ENCODE data around the gene RAD51B.

Gene RAD51B

DNA sequence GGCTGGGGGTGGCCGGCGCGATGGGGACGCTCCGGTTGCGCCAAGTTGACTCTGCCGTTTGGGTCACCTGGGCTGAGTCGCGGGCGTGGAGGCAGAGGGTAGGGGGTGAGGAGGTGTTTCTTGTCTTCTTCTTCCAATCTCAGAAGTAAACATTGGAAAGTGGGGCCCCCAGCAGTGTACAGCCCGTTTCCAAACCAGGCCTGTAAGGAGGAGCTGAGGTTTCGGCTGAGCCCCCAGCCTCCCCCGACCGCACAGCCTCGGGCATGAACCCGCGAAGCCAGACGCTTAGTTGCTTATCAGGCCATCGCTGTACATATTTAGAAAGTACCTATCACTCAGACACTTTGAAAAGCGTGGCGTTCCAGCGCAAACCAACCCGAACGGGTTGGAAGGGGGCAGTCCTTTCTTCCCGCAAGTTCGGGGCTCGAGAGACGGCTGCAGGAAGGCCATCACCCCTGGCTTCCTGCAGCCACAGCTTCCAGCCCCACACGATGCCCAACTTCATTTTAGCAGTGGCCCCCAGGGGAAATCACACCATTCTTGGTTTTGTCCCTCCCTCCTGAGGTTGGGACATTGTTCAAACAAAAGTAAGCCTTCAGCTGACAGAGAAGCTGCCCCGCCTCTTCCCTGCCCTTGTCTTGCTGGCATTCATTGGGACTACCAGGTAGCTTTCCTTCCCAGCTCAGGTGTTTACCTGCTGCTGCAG lies 809.2 kb downstream of the RAD51B start:
- no peak overlapping the region for H3K4me3 ChIP-seq (ENCODE audit: low read depth, low read length)
- no peak for DNase-seq
- no peaks in the 10 kb centered on the region for H3K4me1 ChIP-seq
- TF ChIP-seq, protein P1, sequence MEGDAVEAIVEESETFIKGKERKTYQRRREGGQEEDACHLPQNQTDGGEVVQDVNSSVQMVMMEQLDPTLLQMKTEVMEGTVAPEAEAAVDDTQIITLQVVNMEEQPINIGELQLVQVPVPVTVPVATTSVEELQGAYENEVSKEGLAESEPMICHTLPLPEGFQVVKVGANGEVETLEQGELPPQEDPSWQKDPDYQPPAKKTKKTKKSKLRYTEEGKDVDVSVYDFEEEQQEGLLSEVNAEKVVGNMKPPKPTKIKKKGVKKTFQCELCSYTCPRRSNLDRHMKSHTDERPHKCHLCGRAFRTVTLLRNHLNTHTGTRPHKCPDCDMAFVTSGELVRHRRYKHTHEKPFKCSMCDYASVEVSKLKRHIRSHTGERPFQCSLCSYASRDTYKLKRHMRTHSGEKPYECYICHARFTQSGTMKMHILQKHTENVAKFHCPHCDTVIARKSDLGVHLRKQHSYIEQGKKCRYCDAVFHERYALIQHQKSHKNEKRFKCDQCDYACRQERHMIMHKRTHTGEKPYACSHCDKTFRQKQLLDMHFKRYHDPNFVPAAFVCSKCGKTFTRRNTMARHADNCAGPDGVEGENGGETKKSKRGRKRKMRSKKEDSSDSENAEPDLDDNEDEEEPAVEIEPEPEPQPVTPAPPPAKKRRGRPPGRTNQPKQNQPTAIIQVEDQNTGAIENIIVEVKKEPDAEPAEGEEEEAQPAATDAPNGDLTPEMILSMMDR (IDR thresholded peaks at IDR 0.05; ENCODE audit: low read depth, low read length): no peak
- H3K36me3 ChIP-seq: no peaks in the 10 kb centered on the region
- H3K27me3 ChIP-seq: no peaks in the 10 kb centered on the region
- H3K9me3 ChIP-seq: no peaks in the 10 kb centered on the region

DNA sequence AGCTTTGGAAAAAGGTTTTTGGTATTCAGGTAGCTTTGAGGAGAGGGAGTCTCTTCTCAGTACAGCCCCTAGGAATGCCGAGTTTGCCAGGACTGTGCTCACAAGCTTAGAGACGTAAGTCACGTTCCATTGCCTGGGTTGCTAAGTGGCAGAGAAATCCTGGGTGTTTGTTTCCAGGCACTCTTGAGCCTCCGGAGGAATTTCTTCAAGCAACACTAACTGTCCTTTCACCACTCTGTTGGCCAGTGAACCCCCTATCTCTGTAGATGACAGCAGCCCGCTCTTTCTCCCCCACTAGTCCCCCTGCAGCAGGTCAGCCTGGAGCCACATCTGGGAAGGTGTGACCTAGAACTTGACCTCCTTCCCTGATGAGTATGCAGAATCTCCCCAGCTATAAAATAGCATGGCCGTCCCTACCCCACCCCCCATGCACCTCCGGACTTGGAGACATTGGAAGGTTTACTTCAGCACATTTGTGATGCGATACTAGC lies 810.5 kb downstream of the RAD51B start:
- H3K36me3 ChIP-seq: no peaks in the 10 kb centered on the region
- H3K9me3 ChIP-seq: no peaks in the 10 kb centered on the region
- TF ChIP-seq, protein P1 (IDR thresholded peaks at IDR 0.05; ENCODE audit: low read depth, low read length): no peak

DNA sequence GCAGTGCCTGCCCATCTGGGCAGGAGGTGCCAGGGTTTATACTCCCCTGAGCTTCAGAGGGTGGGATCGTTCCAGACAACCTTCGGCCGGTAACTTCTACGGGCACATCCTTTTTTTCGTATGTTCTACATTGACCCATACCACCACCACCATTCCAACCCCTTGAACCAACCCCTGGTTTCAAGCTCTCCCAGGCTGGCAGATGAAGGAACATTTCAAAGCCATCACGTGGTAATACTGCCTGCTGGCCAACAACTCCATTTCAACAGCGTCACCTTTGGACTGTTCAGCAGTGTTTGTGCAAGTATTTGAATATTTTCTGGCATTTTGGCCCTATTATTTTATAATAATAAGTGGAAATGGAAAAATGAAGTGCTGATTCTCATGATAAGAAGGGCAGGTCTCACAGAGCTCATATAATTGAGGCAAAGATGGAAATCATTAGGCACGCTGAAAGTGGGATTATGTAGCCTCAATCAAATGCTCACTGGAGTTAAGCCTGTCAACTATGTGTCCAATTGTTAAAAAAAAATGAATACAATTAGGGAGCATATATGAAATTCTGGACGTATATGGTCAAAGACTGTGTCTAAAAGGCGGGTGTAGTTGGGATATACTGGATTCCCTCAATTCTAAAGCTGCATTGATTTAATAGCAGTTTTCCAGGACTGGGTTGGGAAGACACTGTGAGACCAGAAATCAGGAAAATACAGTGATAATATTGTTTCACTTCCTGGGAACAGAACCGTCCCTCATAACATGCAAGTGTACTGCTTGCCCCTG lies 811.2 kb downstream of the RAD51B start:
- no peak for DNase-seq
- H3K4me3 ChIP-seq (ENCODE audit: low read depth, low read length): no peak overlapping the region
- TF ChIP-seq, protein P1 (IDR thresholded peaks at IDR 0.05; ENCODE audit: low read depth, low read length): no peak
- no peaks in the 10 kb centered on the region for H3K27me3 ChIP-seq
- no peaks in the 10 kb centered on the region for H3K4me1 ChIP-seq
- H3K9me3 ChIP-seq: no peaks in the 10 kb centered on the region
- no peaks in the 10 kb centered on the region for H3K36me3 ChIP-seq

More for the DNA sequence above, 810.5 kb downstream of the RAD51B start:
- no peak overlapping the region for H3K4me3 ChIP-seq (ENCODE audit: low read depth, low read length)
- H3K27me3 ChIP-seq: no peaks in the 10 kb centered on the region
- no peaks in the 10 kb centered on the region for H3K4me1 ChIP-seq
- DNase-seq: no peak

GRCh38 chr14:68631394-68632053 lies 811.9 kb downstream of the RAD51B start:
- DNase-seq: no peak
- no peaks in the 10 kb centered on the region for H3K9me3 ChIP-seq
- no peaks in the 10 kb centered on the region for H3K4me1 ChIP-seq
- no peak overlapping the region for H3K4me3 ChIP-seq (ENCODE audit: low read depth, low read length)
- TF ChIP-seq, protein P1 (IDR thresholded peaks at IDR 0.05; ENCODE audit: low read depth, low read length): no peak
- H3K36me3 ChIP-seq: no peaks in the 10 kb centered on the region
- no peaks in the 10 kb centered on the region for H3K27me3 ChIP-seq

DNA sequence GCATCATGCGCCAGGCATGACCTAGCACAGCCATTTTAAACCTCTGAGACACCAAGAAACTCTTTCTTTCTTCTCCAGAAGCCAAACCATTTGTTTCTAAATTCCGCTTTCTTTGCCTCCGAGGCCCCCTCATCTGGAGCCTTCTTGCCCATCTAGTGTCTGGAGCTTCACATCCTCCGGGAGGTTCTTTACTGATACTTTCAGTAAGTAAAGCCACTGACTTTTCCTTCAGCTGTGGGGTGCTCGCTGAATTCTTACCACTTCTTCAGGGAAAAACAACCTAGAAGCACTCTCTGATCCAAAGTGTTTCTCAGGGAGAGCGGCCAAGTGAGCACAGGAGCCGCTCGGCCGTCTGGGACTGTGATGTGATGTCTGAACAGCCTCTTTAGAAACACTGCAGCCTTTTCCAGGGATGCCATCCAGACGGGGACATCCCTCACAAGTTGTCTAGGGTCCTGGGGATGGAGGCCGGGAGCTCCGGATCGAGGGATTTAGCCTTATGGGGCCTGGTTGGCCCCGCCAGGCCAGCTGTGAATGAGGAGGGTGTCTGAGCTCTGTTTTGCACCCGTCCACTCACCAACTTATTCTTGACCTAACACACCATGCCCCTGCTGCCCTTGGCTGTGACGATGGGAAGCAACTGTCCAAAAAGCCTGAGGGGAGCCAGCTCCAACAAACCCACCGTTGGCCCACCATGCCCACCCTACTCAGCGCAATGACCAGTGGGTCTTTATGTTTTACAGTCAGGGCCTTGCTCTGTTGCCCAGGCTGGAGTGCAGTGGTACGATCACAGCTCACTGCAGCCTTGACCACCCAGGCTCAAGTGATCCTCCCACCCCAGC lies 812.7 kb downstream of the RAD51B start:
- H3K27me3 ChIP-seq: no peaks in the 10 kb centered on the region
- TF ChIP-seq, protein P1 (IDR thresholded peaks at IDR 0.05; ENCODE audit: low read depth, low read length): no peak
- no peaks in the 10 kb centered on the region for H3K9me3 ChIP-seq
- no peaks in the 10 kb centered on the region for H3K36me3 ChIP-seq
- H3K4me1 ChIP-seq: no peaks in the 10 kb centered on the region
- H3K4me3 ChIP-seq (ENCODE audit: low read depth, low read length): no peak overlapping the region
- no peak for DNase-seq

Data from BE2C (cell line).